HG02870 (cell line): ENCODE results near the gene PRDX1.

Experiments used
- ATAC-seq: cut with Tn5 transposase; IDR thresholded peaks from one replicate; pipeline ENCODE4 v1.9.1; 2021; ENCODE audit warnings: mild to moderate bottlenecking, moderate library complexity; ENCODE audit not compliant: unreplicated experiment

Gene PRDX1

GRCh38 chr1:45521413-45522323, at the start of gene PRDX1:
Gene PRDX1 (minus strand): TSS chr1:45521884. CDS start chr1:45519043, 2,841 bp downstream.
- peak; percentile 84 for ATAC-seq

GRCh38 chr1:45570631-45571030, 48.9 kb upstream of the PRDX1 start:
- ATAC-seq: no peak

GRCh38 chr1:45569962-45570581, 48.4 kb upstream of the PRDX1 start:
- ATAC-seq: peak; percentile 45

- ATAC-seq: no peak
Measured at GRCh38 chr1:45569571-45569961, 47.9 kb upstream of the PRDX1 start.

- ATAC-seq: no peak
Measured at GRCh38 chr1:45568421-45568820, 46.7 kb upstream of the PRDX1 start.

GRCh38 chr1:45567911-45568310, 46.2 kb upstream of the PRDX1 start:
- no peak for ATAC-seq

- no peak for ATAC-seq
Measured at GRCh38 chr1:45566722-45567121, 45.0 kb upstream of the PRDX1 start.

GRCh38 chr1:45563843-45564242, 42.2 kb upstream of the PRDX1 start:
- ATAC-seq: no peak

GRCh38 chr1:45557422-45557944, 35.8 kb upstream of the PRDX1 start:
- no peak for ATAC-seq

- ATAC-seq: no peak
Measured at GRCh38 chr1:45554198-45554597, 32.5 kb upstream of the PRDX1 start.

GRCh38 chr1:45552331-45552730, 30.6 kb upstream of the PRDX1 start:
- no peak for ATAC-seq

GRCh38 chr1:45551684-45552083, 30.0 kb upstream of the PRDX1 start:
- ATAC-seq: no peak

GRCh38 chr1:45550401-45551351, 29.0 kb upstream of the PRDX1 start, which contains the start of gene AKR1A1:
Gene AKR1A1 (plus strand): TSS chr1:45550826. CDS start chr1:45561795, 10,969 bp downstream.
- ATAC-seq: peak; percentile 77

- no peak for ATAC-seq
Measured at GRCh38 chr1:45545553-45546310, 24.0 kb upstream of the PRDX1 start.

- ATAC-seq: peak; percentile 68
Measured at GRCh38 chr1:45545019-45545493, 23.4 kb upstream of the PRDX1 start.

GRCh38 chr1:45544530-45544929, 22.8 kb upstream of the PRDX1 start:
- no peak for ATAC-seq

- ATAC-seq: peak; percentile 46
Measured at GRCh38 chr1:45543581-45544417, 22.1 kb upstream of the PRDX1 start.

- ATAC-seq: no peak
Measured at GRCh38 chr1:45542591-45542990, 20.9 kb upstream of the PRDX1 start.

GRCh38 chr1:45541193-45541592, 19.5 kb upstream of the PRDX1 start:
- no peak for ATAC-seq
